D721Med (cell line): ENCODE results near the gene PTGFR.

Experiments
- DNase-seq: peaks from one replicate; pipeline ENCODE4 v3.0.0; 2011; ENCODE audit warnings: low spot score; ENCODE audit not compliant: insufficient read length
- FAIRE-seq: peaks from 2 replicates; lab custom pipeline; 2011; peaks lifted over from hg19 to GRCh38; lab: Jason Lieb, UNC
- TF ChIP-seq, protein P1 (sequence below): IDR thresholded peaks from 2 replicates; pipeline ENCODE4 v1.5.1; 2012; ENCODE audit warnings: mild to moderate bottlenecking, control low read depth; ENCODE audit not compliant: insufficient read depth; ENCODE audit errors: missing control alignments

PTGFR gene

DNA sequence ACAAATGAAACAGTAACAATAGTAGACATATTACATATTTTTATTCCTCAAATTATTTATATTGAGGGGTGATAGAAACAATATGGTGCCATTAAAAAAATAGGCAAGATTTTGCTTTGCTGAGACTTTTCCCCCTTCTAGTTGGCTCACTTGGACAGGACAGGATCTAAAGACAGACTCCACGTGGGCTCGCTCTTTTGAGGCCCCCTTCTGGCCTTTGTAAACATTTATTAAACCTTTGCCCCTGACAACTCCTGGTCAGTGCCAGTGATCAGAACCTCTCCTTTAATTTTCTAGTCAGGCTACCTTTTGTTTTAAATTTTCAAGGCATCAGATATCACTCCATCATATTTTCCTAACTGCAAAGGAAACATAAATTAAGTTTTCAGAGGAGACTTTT lies 79.8 kb downstream of the PTGFR start:
- FAIRE-seq (no peak), DNase-seq (no peak)
- TF ChIP-seq, protein P1, sequence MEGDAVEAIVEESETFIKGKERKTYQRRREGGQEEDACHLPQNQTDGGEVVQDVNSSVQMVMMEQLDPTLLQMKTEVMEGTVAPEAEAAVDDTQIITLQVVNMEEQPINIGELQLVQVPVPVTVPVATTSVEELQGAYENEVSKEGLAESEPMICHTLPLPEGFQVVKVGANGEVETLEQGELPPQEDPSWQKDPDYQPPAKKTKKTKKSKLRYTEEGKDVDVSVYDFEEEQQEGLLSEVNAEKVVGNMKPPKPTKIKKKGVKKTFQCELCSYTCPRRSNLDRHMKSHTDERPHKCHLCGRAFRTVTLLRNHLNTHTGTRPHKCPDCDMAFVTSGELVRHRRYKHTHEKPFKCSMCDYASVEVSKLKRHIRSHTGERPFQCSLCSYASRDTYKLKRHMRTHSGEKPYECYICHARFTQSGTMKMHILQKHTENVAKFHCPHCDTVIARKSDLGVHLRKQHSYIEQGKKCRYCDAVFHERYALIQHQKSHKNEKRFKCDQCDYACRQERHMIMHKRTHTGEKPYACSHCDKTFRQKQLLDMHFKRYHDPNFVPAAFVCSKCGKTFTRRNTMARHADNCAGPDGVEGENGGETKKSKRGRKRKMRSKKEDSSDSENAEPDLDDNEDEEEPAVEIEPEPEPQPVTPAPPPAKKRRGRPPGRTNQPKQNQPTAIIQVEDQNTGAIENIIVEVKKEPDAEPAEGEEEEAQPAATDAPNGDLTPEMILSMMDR, result peak; percentile 6

DNA sequence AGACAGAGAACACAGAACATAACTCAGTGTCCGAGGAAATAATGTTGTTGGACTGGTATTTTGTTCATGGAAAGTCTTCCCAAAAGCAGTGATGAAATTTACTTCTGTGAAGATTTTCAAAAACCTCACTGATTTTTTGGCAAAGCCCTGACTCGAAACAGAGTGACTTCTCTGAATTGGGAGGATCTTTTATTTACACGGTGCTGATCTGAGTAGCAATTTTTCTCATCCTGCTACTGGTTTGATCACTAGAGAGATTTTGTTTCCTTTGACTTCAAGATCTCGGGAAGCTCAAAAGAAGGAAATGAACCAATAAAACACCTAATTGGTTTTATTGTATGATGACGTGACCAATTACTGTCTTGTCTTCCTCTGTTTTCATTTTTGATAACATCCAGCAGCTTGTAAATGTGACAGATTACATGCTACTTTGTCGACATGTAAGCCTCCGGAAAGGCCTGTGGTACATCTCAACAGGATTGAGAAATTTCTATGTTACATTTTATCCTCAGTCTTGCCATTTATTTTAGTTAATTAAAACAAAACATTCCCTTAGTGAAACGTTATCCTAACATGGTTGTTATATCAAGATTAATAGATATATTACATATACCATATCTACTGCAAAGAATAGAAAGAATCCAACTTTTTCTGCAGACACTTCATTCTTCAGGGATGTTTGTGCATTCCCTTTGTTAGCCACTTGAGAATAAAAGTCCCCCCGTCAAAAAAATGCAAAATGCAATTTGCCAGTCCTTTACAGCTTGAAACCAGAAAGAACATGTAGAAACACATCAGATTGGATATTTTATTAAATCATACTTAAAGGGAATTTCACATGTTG lies 86.7 kb downstream of the PTGFR start:
- peak; percentile 77 for FAIRE-seq
- DNase-seq, result no peak
- TF ChIP-seq, protein P1, result no peak

DNA sequence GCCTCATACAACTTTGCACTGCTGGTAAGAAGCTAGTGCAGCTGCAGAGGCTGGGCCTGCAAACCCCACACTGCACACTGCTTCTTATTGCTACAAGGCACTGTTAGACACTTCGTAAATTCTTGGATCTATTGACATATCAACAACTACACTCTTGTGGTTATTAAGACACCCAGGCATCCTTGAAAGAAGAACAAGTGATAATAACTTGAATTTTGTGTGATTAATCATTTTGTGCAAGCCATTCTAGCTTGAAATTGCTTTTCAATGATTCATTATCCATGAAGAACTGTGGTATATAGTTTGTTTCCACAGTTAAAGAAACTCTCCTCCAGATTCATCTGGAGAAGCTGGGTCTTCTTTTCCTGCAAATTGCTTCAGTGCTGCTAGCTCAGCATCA lies 95.8 kb downstream of the PTGFR start:
- TF ChIP-seq, protein P1, result no peak
- FAIRE-seq, result no peak
- no peak for DNase-seq

DNA sequence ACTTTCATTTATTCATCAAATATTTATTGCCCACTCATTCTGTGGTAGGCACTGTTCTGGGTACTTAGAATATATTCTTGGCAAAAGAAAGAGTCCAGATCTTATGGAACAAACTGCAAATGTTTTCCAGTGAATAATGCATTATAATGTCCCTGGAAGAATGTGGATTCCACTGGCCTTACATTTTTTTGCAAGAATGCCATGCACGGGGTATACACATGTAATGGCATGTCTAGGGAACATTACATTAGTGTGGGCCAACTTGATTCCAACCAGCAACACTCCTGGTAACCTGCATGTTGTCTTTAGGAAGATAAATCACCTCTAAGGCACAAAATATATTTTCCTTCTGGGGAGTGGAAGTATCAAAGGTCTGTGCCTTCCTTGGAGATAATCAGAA lies 96.4 kb downstream of the PTGFR start:
- DNase-seq (no peak), FAIRE-seq (no peak)
- TF ChIP-seq, protein P1, result no peak
